Fibroblast of lung (primary cell): ENCODE measurements around the gene SRSF3. TPM values are rescaled to one million over a fixed set of nuclear protein-coding genes. Genes with fewer than 3 reads are reported as not detected.

Source experiments
- DNase-seq, 2 donors: peaks; one replicate each; pipeline versions ENCODE4 v3.0.0 to v3.0.0-alpha.2; 2010; ENCODE audit warnings: low read depth in 2 of 2
- H2AFZ ChIP-seq: 2 replicates; pipeline ENCODE4 v1.5.1; 2012; ENCODE audit warnings: low read length, control low read depth, inconsistent platforms
- H3K27ac ChIP-seq: 2 replicates; pipeline ENCODE4 v1.5.1; 2011; ENCODE audit warnings: low read length, control low read depth; ENCODE audit not compliant: insufficient read depth
- H3K27me3 ChIP-seq: 2 replicates; pipeline ENCODE4 v1.5.1; 2011; ENCODE audit warnings: mild to moderate bottlenecking, low read length; ENCODE audit not compliant: control insufficient read depth, insufficient read depth
- H3K36me3 ChIP-seq: 2 replicates; pipeline ENCODE4 v1.5.1; 2011; ENCODE audit warnings: low read length; ENCODE audit not compliant: control insufficient read depth, insufficient read depth
- H3K4me1 ChIP-seq: 2 replicates; pipeline ENCODE4 v1.5.1; 2011; ENCODE audit warnings: low read length; ENCODE audit not compliant: control insufficient read depth, insufficient read depth; ENCODE audit errors: extremely low read depth
- H3K4me2 ChIP-seq: 2 replicates; pipeline ENCODE4 v1.5.1; 2011; ENCODE audit warnings: low read length, control low read depth; ENCODE audit not compliant: insufficient read depth; ENCODE audit errors: extremely low read depth
- H3K4me3 ChIP-seq, 4 experiments: fragments of 200-600 bp in 1 of 4; sonication (generic) in 1 of 4; replicated peaks in 1 of 4; 2 replicates each; pipeline ENCODE4 v1.5.1; 2011 to 2016; ENCODE audit warnings: low read length in 4 of 4, low read depth in 3 of 4, mild to moderate bottlenecking in 3 of 4, control low read depth in 2 of 4, inconsistent platforms in 1 of 4, mixed read lengths in 1 of 4; ENCODE audit not compliant: insufficient read depth in 1 of 4; ENCODE audit errors: control extremely low read depth in 1 of 4
- H3K79me2 ChIP-seq: 2 replicates; pipeline ENCODE4 v1.5.1; 2012; ENCODE audit warnings: mild to moderate bottlenecking, low read length, inconsistent platforms; ENCODE audit not compliant: control insufficient read depth, insufficient read depth
- H3K9ac ChIP-seq: 2 replicates; pipeline ENCODE4 v1.5.1; 2011; ENCODE audit warnings: mild to moderate bottlenecking, low read length, control low read depth; ENCODE audit not compliant: insufficient read depth
- H3K9me3 ChIP-seq: 2 replicates; pipeline ENCODE4 v1.5.1; 2012; ENCODE audit warnings: low read depth, low read length; ENCODE audit not compliant: control insufficient read depth, insufficient read depth
- H4K20me1 ChIP-seq: 2 replicates; pipeline ENCODE4 v1.5.1; 2011; ENCODE audit warnings: low read length; ENCODE audit not compliant: control insufficient read depth, insufficient read depth; ENCODE audit errors: extremely low read depth
- CTCF ChIP-seq, 2 donors: IDR thresholded peaks in 1 of 2; conservative IDR thresholded peaks in 1 of 2; 1 replicate in 1 of 2; 2 replicates in 1 of 2; pipeline ENCODE4 v1.5.1; 2011 to 2012; ENCODE audit warnings: low read length in 2 of 2, control low read depth in 1 of 2, inconsistent platforms in 1 of 2, low read depth in 1 of 2, mild to moderate bottlenecking in 1 of 2
- EZH2 ChIP-seq: IDR thresholded peaks from 2 replicates; pipeline ENCODE4 v1.5.1; 2012; ENCODE audit warnings: low read length, control low read depth, mild to moderate bottlenecking; ENCODE audit errors: missing control alignments
- polyA plus RNA-seq, 2 donors: library from polyadenylated mRNA; depleted of rRNA in 1 of 2; stranded (reverse) in 1 of 2; unstranded in 1 of 2; fragments of >200 nt; gene quantifications; 2 replicates each; pipeline ENCODE4 v1.2.1, GENCODE V29; 2011 to 2012; ENCODE audit warnings: missing spikeins in 1 of 2
- total RNA-seq: library from RNA; depleted of rRNA; stranded (reverse); fragments of >200 nt; gene quantifications from 2 replicates; pipeline ENCODE4 v1.2.1, GENCODE V29; 2014

SRSF3 gene
- total and polyA plus RNA-seq, 2 donors (not counting 1 experiment from before 2014, with no cell fraction given), result 191 to 435 TPM

GRCh38 chr6:36608788-36609563 lies 14.8 kb downstream of the SRSF3 start:
- no peak overlapping the region for H3K4me3 ChIP-seq
- no peaks in the 10 kb centered on the region for H3K9me3 ChIP-seq
- no peak overlapping the region for H3K9ac ChIP-seq
- peaks cover 8% of the 10 kb centered on the region for H4K20me1 ChIP-seq
- DNase-seq, result no peak
- TF ChIP-seq EZH2 (no peak), CTCF (conservative IDR thresholded peaks at IDR 0.05 in 1 of 2, IDR thresholded peaks at IDR 0.05 in 1 of 2; ENCODE audit: low read depth in 1 of 2, low read length in 2 of 2) (no peak)
- peaks cover 28% of the 10 kb centered on the region for H3K79me2 ChIP-seq
- no peak overlapping the region for H3K4me2 ChIP-seq
- peaks cover 16% of the 10 kb centered on the region for H3K36me3 ChIP-seq
- H3K27ac ChIP-seq, result no peak overlapping the region
- no peak overlapping the region for H2AFZ ChIP-seq
- no peaks in the 10 kb centered on the region for H3K27me3 ChIP-seq
- H3K4me1 ChIP-seq, result peaks cover 7% of the 10 kb centered on the region

GRCh38 chr6:36609582-36609981 lies 15.4 kb downstream of the SRSF3 start:
- Histone ChIP-seq H3K4me2 (no peak overlapping the region), H4K20me1 (peaks cover 3% of the 10 kb centered on the region), H2AFZ (no peak overlapping the region), H3K27me3 (no peaks in the 10 kb centered on the region), H3K9ac (no peak overlapping the region), H3K4me3 (no peak overlapping the region), H3K4me1 (peaks cover 7% of the 10 kb centered on the region), H3K27ac (no peak overlapping the region), H3K9me3 (no peaks in the 10 kb centered on the region), H3K36me3 (peaks cover 12% of the 10 kb centered on the region), H3K79me2 (peaks cover 21% of the 10 kb centered on the region)
- no peak for TF ChIP-seq CTCF (conservative IDR thresholded peaks at IDR 0.05 in 1 of 2, IDR thresholded peaks at IDR 0.05 in 1 of 2; ENCODE audit: low read depth in 1 of 2, low read length in 2 of 2)
- TF ChIP-seq EZH2, result no peak
- no peak for DNase-seq

- H3K27ac ChIP-seq, result no peak overlapping the region
- no peak overlapping the region for H3K4me3 ChIP-seq
- H3K4me2 ChIP-seq, result no peak overlapping the region
- peaks cover 14% of the 10 kb centered on the region for H3K79me2 ChIP-seq
- H3K27me3 ChIP-seq, result no peaks in the 10 kb centered on the region
- H2AFZ ChIP-seq, result no peak overlapping the region
- DNase-seq, result peak in 1 of 2 donors; percentile 53
- H3K4me1 ChIP-seq, result peaks cover 7% of the 10 kb centered on the region
- H3K9me3 ChIP-seq, result no peaks in the 10 kb centered on the region
- peaks cover 10% of the 10 kb centered on the region for H3K36me3 ChIP-seq
- peaks cover 3% of the 10 kb centered on the region for H4K20me1 ChIP-seq
- H3K9ac ChIP-seq, result no peak overlapping the region
- TF ChIP-seq CTCF (conservative IDR thresholded peaks at IDR 0.05 in 1 of 2, IDR thresholded peaks at IDR 0.05 in 1 of 2; ENCODE audit: low read depth in 1 of 2, low read length in 2 of 2), result no peak
- TF ChIP-seq EZH2, result no peak
These were observed 16.1 kb downstream of the SRSF3 start for GRCh38 chr6:36610041-36610955.
